NB4 (cell line): ENCODE data around the gene SLC5A2.

Source experiments
- CTCF ChIP-seq: IDR thresholded peaks from one replicate; pipeline ENCODE4 v1.5.1; 2012; ENCODE audit warnings: low read depth, low read length
- MAX ChIP-seq: IDR thresholded peaks from 2 replicates; pipeline ENCODE4 v1.6.1; 2011; ENCODE audit warnings: low read depth, low read length
- MYC ChIP-seq: IDR thresholded peaks from 2 replicates; pipeline ENCODE4 v1.6.1; 2011; ENCODE audit warnings: low read depth, low read length
- POLR2A ChIP-seq: IDR thresholded peaks from 2 replicates; pipeline ENCODE4 v1.6.1; 2011; ENCODE audit warnings: mild to moderate bottlenecking; ENCODE audit not compliant: insufficient read length; ENCODE audit errors: extremely low read depth

GRCh38 chr16:31472709-31473203, 10.2 kb upstream of the SLC5A2 start:
- TF ChIP-seq CTCF = peak; percentile 7
- no peak for TF ChIP-seq POLR2A
- no peak for TF ChIP-seq MYC
- TF ChIP-seq MAX = no peak
